GM19467 (cell line): ENCODE data around the gene PLEKHB2.
"Not testable (repeated sequence)": the region's sequence is repeated elsewhere in the genome, so short reads cannot be mapped to it uniquely, and the experiment has no call there.

ENCODE experiments used
- ATAC-seq: cut with Tn5 transposase; IDR thresholded peaks from one replicate; pipeline ENCODE4 v1.9.1; 2021; ENCODE audit warnings: mild to moderate bottlenecking, moderate library complexity; ENCODE audit not compliant: unreplicated experiment

PLEKHB2 gene

DNA sequence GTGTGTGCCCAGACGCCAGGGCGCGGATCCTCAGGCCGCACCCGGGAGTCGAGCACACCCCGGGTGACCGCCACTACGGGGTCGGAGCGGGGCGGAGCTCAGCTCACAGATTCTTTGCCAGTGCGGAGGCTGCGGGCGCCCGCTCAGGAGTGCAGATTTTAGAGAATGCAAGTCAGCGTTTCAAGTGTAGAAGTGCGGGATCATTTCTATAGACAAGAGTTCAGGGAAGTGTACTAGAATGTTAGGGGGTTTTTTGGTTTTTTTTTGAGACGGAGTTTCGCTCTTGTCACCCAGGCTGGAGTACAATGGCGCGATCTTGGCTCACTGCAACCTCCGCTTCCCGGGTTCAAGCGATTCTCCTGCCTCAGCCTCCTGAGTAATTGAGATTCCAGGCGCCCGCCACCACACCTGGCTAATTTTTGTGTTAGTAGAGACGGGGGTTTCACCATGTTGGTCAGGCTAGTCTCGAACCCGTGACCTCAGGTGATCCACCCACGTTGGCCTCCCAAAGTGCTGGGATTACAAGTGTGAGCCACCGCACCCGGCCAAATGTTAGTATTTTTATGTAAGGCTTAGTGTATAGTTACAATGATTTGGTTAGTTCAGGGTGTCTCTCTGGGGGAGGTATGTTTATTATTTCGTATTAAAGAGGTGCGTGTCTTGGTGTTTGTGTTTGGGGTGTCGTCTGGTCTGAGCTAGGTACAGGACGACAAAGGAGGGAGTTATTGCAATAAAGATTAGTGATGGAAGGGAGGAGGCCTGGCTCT, 11.3 kb upstream of the PLEKHB2 start:
- ATAC-seq = peak; percentile 63

DNA sequence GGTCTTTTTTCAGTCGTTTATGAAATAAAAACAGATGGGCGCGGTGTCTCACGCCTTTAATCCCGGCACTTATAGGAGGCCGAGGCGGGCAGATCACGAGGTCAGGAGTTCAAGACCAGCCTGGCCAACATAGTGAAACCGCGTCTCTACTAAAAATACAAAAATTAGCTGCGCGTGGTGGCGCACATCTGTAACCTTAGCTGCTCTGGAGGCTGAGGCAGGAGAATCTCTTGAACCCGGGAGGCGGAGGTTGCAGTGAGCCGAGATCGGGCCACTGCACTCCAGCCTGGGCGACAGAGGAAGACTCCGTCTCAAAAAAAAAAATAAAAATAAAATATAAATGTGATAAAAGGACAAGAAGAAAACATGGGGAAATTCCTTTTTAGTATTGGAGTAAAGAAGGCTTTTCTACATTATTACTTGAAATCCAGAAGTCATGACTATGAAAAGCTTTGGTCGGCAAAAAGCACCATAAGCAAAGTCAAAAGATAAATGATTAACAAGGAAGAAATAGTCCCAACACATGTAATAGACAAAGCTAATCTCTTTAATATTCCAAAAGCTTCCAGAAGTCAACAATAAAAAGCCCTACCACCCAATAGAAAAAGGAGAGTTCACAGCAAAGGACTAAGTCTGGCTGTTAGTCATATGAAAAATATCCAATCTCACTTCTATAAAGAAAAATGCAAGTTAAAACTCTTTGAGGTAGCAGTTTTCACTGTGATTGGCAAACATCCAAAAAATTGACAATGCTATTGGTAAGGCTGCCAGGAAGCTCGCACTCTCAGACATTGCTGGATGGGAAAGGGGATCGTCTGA, 10.5 kb upstream of the PLEKHB2 start:
- ATAC-seq = no peak

DNA sequence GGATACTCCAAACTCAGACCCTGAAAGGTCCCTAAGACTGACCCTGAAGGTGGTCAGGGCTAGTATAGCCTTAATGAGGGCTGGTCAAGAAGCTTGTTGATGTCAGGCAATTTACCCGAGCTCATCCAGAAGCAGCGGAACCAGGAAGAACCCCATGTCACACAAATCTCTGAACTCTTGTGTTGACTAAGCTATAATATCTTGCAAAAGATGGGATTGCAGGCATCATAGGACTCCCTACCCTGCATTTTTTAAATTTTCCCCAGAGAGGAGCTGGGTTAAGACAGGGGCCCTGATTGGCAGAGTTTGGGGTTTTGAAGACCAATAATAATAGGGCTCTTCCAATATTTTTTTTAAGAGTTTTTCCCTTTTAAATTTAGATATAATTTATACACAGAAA, 2.0 kb upstream of the PLEKHB2 start:
- no peak for ATAC-seq

DNA sequence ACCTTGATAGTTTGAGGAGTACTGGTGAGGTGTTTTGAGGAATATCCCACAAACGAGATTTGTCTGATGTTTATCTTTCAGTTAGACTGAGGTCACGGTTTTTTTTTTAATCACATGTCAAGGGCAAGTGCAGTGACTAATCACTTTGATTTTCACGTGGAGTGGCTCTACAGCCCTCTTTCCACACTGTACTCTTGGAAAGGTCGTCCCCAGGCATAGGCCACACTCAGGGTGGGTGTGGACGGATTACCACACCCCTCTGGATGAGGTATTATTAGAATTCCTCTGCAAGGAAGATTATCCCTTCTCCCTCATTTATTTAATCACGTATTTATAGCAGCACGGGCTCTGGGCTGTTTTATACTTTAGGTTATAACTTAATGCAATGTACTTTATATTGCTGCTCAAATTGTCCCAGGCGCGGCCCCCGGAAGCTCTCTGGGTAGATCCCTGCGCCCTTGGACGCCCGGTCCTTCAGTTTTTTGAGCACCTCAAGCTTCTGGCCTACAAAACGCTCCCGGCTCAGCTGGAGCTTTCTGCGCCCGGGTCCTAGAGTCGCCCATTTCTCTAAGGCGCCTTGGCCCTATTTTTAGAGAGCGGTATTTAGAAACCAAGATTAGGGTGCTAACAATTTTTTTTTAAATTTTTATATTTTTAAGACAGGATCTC, 515 bp upstream of the PLEKHB2 start:
- ATAC-seq = peak; percentile 62

DNA sequence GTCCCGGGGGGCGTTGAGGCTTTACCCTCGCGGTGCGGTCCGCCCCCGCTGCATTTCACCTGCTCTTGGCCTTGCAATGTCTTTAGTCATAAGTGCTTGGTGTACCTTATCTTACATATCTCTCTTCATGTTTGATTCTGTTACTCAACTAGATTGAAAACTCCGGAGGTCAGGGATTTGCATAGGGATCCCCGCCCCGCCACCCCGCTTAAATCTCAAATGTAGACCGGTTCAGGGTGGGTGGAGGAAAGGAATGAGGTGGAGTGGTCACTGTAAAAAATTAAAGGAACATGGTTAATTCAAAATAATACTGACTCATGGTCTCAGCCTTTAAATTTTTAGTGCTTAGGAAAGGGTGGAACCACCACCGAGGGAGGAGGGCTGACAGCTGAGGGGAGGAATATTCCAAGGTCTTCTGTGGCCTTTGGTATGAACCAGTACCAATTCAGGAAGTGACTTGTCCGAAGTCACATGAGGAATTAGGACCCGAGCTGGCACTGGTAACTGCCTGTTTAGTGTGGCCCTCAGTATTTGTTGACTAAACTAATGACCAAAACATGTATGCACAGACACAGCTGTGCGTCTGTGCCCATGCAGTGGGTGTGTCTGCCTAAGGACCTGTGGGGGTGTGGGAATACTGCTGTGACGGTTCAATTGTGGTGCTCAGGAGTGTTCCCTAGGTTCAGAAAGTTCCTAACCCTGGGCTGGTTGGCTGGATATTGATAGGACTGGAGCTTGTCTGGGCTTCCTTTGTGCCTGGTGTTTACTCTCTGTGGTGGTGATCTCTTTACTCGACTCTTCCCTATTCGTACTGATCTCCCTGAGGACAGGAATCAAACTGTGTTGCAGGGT, 1.0 kb downstream of the PLEKHB2 start:
- peak; percentile 36 for ATAC-seq

DNA sequence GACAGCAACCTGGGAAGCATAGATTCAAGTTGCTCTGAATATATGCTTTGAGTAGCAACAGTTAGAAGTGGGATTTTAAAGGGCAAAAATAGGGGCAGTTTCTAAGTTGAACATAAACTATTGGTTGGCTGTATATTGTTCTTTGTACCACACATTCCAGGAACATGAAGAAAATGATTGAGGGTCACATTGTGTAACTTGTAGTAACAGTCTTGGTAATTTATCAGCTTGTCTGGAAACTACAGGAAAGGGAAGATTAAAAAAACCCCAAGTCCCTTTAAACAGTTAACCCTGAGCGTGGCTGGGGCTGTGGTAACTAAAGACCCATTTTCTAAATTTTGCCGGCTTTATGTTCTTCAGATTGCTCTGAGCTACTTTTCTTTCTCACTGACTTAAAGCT, 7.4 kb downstream of the PLEKHB2 start:
- no peak for ATAC-seq

DNA sequence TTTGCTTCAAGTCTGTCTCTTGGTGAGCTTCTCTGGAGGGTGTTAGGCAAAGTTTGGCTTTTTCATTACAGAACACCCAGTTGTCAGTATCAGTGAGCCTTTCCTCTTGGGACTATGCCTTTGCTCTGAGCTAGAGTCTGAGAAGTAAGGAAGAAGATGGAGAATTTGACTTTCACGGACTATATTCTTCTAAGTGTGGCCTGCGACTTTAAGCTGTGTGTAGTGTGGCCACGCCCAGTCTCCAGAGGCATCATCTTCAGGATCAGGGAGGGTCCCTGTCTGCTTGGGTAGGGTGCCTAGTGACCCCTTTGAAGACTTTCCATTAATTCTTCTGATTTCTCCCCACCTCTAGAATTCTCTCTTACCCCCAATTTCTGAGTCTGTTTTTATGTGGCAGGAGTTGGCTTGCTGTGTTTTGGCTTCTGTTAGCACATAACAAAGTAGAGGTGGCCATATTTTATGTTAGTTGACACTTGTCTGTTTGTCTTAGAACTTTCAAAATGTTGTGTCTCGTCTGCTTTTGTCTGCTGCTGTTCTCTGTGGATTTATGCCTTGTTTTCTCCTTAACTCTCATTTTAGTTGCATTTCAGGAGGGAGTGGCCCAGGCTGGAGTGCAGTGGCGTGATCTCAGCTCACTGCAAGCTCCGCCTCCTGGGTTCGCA, 8.6 kb downstream of the PLEKHB2 start:
- no peak for ATAC-seq

DNA sequence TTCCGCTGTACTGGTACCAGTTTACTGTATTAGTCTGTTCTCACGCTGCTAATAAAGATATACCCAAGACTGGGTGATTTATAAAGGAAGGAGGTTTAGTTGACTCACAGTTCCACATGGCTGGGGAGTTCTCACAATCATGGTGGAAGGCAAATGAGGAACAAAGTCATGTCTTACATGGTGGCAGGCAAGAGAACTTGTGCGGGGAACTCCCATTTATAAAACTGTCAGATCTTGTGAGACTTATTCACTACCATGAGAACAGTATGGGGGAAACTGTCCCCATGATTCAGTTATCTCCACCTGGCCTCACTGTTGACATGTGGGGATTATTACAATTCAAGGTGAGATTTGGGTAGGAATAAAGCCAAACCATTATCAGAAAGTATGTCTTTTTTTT, 9.8 kb downstream of the PLEKHB2 start:
- ATAC-seq = not testable (repeated sequence)

DNA sequence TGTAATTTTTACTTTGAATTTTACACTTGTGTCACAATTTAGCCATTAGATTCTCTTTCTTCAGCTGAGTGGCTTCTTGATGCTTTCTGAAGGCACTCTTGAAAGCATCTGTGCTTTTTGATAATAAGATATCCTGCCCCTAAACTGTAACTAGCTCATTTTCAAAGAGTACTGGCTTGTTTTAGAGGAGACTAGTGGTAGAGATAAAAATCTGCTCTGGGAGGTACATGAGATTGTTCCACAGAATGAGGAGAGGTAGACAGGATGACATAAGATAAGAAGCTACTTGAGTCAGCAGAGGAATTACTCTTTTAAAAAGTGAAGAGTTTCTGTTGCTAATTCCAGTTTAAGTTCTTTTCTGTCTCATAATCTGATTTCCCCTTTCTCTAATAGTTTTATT, 10.6 kb downstream of the PLEKHB2 start:
- no peak for ATAC-seq

DNA sequence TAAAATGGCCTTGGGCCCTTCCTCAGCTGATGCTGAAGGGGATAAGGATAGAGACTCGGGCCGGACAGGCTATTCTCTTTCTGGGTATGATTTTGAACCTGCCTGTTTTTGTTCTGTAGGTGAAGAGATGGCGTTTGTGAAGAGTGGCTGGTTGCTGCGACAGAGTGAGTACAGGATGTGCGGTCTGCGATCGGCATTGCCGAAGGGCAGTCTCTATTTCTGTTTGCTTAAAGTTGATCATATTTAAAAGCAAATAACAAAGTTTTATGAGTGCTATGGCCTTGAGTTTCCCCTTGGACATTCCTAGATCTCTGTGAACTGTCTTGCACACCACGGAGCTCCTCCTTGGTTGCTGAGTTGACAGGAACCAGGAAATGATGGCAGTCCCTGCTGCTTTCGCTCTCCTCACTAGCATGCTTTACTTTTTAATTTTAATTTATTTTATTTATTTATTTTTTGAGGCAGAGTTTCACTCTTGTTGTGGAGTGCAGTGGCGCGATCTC, 15.7 kb downstream of the PLEKHB2 start:
- no peak for ATAC-seq

DNA sequence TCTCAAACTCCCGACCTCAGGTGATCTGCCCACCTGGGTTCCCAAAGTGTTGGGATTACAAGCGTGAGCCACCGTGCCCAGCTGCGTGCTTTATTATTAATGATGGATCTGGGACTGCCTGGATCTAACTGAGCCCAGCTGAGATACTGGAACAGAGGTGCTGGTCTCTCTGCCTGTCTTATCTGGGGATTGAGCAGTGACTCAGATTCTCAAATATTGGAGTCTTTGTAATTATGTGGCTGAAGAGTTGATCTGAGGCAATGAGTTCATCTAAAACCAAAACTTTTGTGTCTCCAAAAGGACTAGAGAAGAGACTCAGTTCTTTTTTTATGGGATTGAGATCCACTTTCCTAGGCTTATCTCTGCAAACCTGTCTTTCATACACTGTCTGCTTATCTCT, 16.3 kb downstream of the PLEKHB2 start:
- ATAC-seq = no peak

DNA sequence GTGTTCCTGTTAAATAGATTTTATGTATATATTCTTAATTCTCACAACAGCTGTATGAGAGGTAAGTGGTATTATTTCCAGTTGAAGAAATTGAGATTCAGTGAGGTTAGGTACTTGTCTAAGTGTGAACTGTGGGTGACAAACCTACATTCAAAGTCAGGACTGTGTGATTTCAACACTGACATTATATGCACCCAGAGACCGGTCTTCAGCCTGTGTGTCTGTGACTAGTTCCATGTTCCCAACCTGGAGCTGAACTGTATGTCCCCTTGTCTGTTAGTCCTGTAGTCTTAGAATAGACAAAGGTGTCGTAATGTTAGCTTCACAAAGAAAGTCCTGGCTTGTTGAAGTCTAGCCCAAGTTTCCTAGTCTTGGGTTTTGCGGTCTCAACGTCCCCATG, 17.4 kb downstream of the PLEKHB2 start:
- no peak for ATAC-seq

DNA sequence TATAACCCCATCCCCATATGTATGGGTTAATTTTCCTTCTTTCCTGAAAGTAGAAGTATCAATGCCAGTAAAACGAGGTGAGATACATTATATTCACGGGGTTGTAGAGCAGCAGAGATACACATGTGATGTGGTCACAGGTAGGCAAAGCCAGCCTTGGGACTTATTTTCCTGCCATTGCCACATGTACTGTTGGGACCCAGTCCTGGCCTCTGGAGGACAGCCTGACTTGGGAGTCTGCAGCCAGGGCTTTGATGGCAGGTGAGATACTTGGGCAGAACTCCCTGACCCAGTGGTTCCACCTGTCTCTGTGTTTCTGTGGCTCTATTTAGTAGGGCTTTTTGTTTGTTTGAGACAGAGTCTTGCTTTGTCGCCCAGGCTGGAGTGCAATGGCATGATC, 18.1 kb downstream of the PLEKHB2 start:
- no peak for ATAC-seq

DNA sequence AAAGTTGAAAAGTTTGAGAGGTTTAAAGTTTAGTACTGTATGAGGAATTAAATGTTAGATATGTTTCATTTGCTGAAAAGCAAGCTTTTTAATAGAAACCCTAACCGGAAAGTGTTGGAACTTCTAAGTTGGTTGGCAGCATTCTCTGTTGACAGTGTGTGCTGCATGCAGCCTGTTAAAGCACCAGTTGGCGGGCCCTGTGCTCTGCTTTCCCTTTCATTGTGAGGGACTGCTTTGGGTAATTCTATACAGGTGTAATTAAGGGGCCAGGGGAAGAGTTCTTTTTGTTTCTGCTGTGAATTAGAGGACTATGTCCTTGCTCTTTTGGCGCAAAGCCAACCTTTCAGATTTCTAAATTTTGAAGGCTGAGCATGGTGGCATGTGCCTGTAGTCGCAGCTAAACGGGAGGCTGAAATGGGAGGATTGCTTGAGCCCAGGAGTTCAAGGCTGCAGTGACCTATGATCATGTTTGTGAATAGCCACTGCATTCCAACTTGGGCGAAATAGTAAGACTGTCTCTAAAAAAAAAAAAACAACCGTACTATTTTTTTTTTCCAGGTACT, 20.1 kb downstream of the PLEKHB2 start:
- no peak for ATAC-seq

DNA sequence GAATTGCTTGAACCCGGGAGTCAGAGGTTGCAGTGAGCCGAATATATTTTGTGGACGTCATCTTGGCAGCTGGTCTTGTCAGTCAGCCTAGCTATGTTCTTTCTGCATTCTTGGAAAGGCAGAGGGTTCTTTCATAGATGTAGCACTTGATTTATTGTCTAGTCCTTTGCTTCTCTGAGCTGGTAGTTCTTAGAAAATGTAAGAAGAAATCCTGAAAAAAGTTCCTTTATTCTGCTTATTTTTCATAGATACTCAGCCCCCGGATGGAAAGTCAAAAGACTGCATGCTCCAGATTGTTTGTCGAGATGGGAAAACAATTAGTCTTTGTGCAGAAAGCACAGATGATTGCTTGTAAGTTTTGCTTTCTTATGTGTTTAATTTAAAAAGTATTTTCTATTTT, 21.3 kb downstream of the PLEKHB2 start:
- no peak for ATAC-seq

DNA sequence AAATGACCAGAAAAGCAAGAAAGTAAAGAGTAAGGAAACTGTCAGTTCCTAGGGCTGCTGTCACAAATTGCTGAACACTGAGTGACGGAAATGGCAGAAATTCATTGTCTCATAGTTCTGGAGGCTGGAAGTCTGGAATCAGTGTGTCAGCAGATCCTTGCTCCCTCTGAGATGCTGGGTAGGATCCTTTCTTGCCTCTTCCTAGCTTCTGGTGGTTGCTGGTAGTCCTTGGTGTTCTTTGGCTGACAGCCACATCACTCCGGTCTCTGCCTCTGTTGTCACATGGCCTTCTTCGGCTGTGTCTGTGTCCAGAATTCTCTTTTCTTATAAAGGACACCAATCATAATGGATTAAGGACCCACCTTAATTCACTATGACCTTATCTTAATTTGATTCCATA, 21.9 kb downstream of the PLEKHB2 start:
- no peak for ATAC-seq

DNA sequence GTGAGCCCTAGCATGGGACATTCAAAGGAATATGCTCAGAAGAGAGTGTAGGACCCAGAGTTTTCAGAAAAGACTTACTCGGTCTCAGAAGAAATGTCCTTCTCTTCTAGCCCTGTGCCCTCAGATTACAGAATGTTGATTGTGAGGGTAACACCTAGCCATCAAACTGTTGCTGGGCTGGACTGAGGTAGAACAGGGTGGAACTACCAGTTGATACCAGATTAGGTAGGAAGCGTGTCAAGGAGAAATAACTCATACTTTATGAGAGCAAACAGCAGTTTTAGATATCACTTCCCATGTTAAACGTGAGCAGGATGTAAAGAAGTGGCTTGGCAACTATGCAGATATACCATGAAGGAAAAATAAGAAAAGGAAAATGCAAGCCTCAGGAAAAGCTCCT, 22.8 kb downstream of the PLEKHB2 start:
- ATAC-seq = no peak

DNA sequence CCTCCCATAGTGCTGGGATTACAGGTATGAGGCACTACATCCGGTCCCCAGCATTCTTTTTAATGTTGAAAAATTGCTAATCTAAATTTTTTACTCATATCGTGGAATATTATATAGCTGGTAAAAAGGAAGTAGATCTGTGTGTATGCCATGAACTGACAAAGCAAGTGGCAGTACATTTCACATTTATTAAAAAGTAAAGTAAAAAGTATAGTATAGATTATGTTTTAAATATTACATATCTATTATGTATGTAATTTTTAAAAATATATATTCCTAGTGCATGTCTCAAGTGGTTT, 25.1 kb downstream of the PLEKHB2 start:
- no peak for ATAC-seq

DNA sequence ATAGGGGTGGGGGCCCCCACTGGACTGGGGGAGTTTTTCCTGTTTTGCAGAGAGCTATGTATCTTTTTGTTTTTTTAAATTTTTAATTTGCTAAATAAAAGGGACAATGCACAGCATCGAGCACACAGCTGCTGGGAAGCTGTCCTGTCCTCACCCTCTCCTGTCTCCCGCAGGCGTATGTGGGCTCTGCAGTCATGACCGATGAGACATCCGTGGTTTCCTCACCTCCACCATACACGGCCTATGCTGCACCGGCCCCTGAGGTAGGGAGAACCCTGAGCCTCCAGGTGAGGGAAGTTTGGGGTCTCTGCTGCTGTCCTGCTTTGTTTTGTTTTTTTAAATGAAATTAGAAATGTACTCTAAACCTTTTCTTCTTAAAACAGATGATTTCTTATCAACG, 27.6 kb downstream of the PLEKHB2 start:
- no peak for ATAC-seq

DNA sequence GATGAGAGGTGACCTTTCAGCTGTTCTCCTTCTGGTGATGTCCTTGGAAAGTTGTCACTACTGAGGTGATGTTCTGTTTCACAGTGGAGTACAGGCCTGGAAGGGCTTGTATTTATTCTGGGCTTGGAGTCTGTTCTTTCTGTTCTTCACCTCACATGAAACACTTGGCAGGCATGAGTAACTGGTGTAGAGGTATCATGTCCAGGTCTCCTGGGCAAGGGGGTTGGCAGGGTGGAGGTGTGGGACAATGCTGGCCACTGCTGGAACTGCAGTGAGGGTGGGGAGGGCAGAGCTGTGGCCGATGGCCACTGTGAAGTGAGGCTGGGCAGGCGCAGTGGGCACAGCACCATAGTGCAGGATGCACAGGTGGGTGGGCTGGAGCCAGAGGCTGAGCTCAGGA, 35.4 kb downstream of the PLEKHB2 start:
- no peak for ATAC-seq
